Activated CD4-positive, alpha-beta T cell treated with anti-CD3 and anti-CD28 coated beads, Interleukin-2, amount 50 U/mL, for 4 hours (primary cell): Measurements from ENCODE around the gene RHCG.

Experiments used
- DNase-seq, 2 experiments: peaks; one replicate each; pipeline ENCODE4 v3.0.0-alpha.2; 2020

RHCG gene

GRCh38 chr15:89502867-89503595, 6.6 kb upstream of the RHCG start:
- no peak for DNase-seq

GRCh38 chr15:89501646-89502045, 5.3 kb upstream of the RHCG start:
- no peak for DNase-seq

- DNase-seq, result no peak
Observed at GRCh38 chr15:89500397-89501270, 4.3 kb upstream of the RHCG start.

- no peak for DNase-seq
Observed at GRCh38 chr15:89499156-89499555, 2.8 kb upstream of the RHCG start.

GRCh38 chr15:89498574-89498906, 2.2 kb upstream of the RHCG start:
- DNase-seq, result no peak

- no peak for DNase-seq
Observed at GRCh38 chr15:89497231-89497630, 848 bp upstream of the RHCG start.

GRCh38 chr15:89495638-89496145, 691 bp downstream of the RHCG start:
- DNase-seq, result no peak

GRCh38 chr15:89494941-89495637, 1.3 kb downstream of the RHCG start:
- DNase-seq, result no peak

- no peak for DNase-seq
Observed at GRCh38 chr15:89494031-89494430, 2.4 kb downstream of the RHCG start.

- DNase-seq, result no peak
Observed at GRCh38 chr15:89492934-89493631, 3.3 kb downstream of the RHCG start.

GRCh38 chr15:89492111-89492641, 4.2 kb downstream of the RHCG start:
- DNase-seq, result no peak

GRCh38 chr15:89490814-89491315, 5.5 kb downstream of the RHCG start:
- DNase-seq, result no peak

GRCh38 chr15:89490081-89490813, 6.1 kb downstream of the RHCG start:
- DNase-seq, result no peak

GRCh38 chr15:89489376-89489775, 7.0 kb downstream of the RHCG start:
- DNase-seq, result no peak

GRCh38 chr15:89487791-89488190, 8.6 kb downstream of the RHCG start:
- no peak for DNase-seq

- peak; percentile 17 for DNase-seq
Observed at GRCh38 chr15:89486726-89487050, 9.7 kb downstream of the RHCG start.

- no peak for DNase-seq
Observed at GRCh38 chr15:89483079-89483478, 13.3 kb downstream of the RHCG start.

- DNase-seq, result no peak
Observed at GRCh38 chr15:89482139-89482538, 14.2 kb downstream of the RHCG start.

GRCh38 chr15:89480505-89480904, 15.9 kb downstream of the RHCG start:
- DNase-seq, result no peak

GRCh38 chr15:89479173-89479572, 17.2 kb downstream of the RHCG start:
- DNase-seq, result no peak

- no peak for DNase-seq
Observed at GRCh38 chr15:89477411-89478242, 18.8 kb downstream of the RHCG start.
